Measurements from ENCODE around the gene RACK1.
"Not testable (repeated sequence)": the region's sequence is repeated elsewhere in the genome, so short reads cannot be mapped to it uniquely, and the experiment has no call there.

RACK1 gene

GRCh38 chr5:181243564-181244343 is at the start of gene RACK1:
Gene RACK1, minus strand, starts transcription at chr5:181243906. Its CDS starts 106 bp downstream, at chr5:181243800.
- peak; percentile 77 to 81 for DNase-seq

GRCh38 chr5:181287331-181287730 is 43.6 kb upstream of the RACK1 start:
- not testable (repeated sequence) for DNase-seq

- DNase-seq: not testable (repeated sequence)
These were observed 42.4 kb upstream of the RACK1 start for GRCh38 chr5:181285962-181286705.

- DNase-seq: not testable (repeated sequence)
These were observed 40.4 kb upstream of the RACK1 start for GRCh38 chr5:181283841-181284755.

GRCh38 chr5:181283347-181283746 is 39.6 kb upstream of the RACK1 start:
- DNase-seq: no peak

- DNase-seq: no peak
These were observed 39.2 kb upstream of the RACK1 start for GRCh38 chr5:181282874-181283273.

- not testable (repeated sequence) for DNase-seq
These were observed 38.7 kb upstream of the RACK1 start for GRCh38 chr5:181282415-181282814.

GRCh38 chr5:181281984-181282316 is 38.2 kb upstream of the RACK1 start:
- DNase-seq: no peak

- DNase-seq: no peak
These were observed 37.6 kb upstream of the RACK1 start for GRCh38 chr5:181281077-181281983.

- no peak for DNase-seq
These were observed 36.6 kb upstream of the RACK1 start for GRCh38 chr5:181280251-181280762.

GRCh38 chr5:181273433-181273744 is 29.7 kb upstream of the RACK1 start:
- DNase-seq: not testable (repeated sequence)

GRCh38 chr5:181271081-181271480 is 27.4 kb upstream of the RACK1 start:
- no peak for DNase-seq

GRCh38 chr5:181267907-181268306 is 24.2 kb upstream of the RACK1 start:
- not testable (repeated sequence) for DNase-seq

- not testable (repeated sequence) for DNase-seq
These were observed 23.7 kb upstream of the RACK1 start for GRCh38 chr5:181267291-181267904.

GRCh38 chr5:181265092-181265671 is 21.5 kb upstream of the RACK1 start:
- no peak for DNase-seq

- no peak for DNase-seq
These were observed 19.9 kb upstream of the RACK1 start for GRCh38 chr5:181263633-181264032.

GRCh38 chr5:181261320-181262049 is 17.8 kb upstream of the RACK1 start:
- DNase-seq: peak in 1 of 2 donors; percentile 55

- DNase-seq: peak; percentile 82 to 85
These were observed 17.1 kb upstream of the RACK1 start, which contains the start of gene TRIM52 for GRCh38 chr5:181260720-181261319. Gene TRIM52, minus strand, starts transcription at chr5:181261143. Its CDS starts 330 bp downstream, at chr5:181260813.

- DNase-seq: no peak
These were observed 16.4 kb upstream of the RACK1 start for GRCh38 chr5:181259974-181260719.

Data from stimulated activated CD4-positive, alpha-beta T cell treated with anti-CD3 and anti-CD28 coated beads, Interleukin-2, amount 100 ng/mL, for 48 hours (primary cell).